Measurements from ENCODE around the gene BICC1. TPM values are rescaled to one million over a fixed set of nuclear protein-coding genes. Genes with fewer than 3 reads are reported as not detected.
A peak's percentile ranks its signal among the peaks of the same experiment; 100 is the strongest.

Gene BICC1, protein sequence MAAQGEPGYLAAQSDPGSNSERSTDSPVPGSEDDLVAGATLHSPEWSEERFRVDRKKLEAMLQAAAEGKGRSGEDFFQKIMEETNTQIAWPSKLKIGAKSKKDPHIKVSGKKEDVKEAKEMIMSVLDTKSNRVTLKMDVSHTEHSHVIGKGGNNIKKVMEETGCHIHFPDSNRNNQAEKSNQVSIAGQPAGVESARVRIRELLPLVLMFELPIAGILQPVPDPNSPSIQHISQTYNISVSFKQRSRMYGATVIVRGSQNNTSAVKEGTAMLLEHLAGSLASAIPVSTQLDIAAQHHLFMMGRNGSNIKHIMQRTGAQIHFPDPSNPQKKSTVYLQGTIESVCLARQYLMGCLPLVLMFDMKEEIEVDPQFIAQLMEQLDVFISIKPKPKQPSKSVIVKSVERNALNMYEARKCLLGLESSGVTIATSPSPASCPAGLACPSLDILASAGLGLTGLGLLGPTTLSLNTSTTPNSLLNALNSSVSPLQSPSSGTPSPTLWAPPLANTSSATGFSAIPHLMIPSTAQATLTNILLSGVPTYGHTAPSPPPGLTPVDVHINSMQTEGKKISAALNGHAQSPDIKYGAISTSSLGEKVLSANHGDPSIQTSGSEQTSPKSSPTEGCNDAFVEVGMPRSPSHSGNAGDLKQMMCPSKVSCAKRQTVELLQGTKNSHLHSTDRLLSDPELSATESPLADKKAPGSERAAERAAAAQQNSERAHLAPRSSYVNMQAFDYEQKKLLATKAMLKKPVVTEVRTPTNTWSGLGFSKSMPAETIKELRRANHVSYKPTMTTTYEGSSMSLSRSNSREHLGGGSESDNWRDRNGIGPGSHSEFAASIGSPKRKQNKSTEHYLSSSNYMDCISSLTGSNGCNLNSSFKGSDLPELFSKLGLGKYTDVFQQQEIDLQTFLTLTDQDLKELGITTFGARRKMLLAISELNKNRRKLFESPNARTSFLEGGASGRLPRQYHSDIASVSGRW
- not detected for total RNA-seq

- Mint-ChIP-seq H3K27ac (no peak within 1 kb of the TSS), H3K9me3 (no peaks in the 10 kb centered on the region), H3K4me3 (peak within 1 kb of the TSS; percentile 62), H3K36me3 (ENCODE audit: low read depth) (no peaks in the 10 kb centered on the region), H3K4me1 (peaks cover 7% of the 10 kb centered on the region), H3K27me3 (peaks cover 33% of the 10 kb centered on the region)
- DNase-seq, result no peak
- ChIA-PET POLR2A (no interaction called here), CTCF (interaction anchor here (0.6 kb wide), 1 partner anchor 70 kb away, joined by 3 read pairs; no protein-coding TSS in a partner anchor)
Measured at GRCh38 chr10:58512491-58513187, at the start of gene BICC1. Gene BICC1, plus strand, starts transcription at chr10:58512872. Its CDS starts 272 bp downstream, at chr10:58513144.

- POLR2A ChIA-PET, result no interaction called here
- CTCF ChIA-PET, result interaction anchor here (1.2 kb wide), 1 partner anchor 14 kb away, joined by 4 read pairs; no protein-coding TSS in a partner anchor
- peaks cover 13% of the 10 kb centered on the region for H3K27me3 Mint-ChIP-seq
- DNase-seq, result no peak
- no peaks in the 10 kb centered on the region for H3K36me3 Mint-ChIP-seq (ENCODE audit: low read depth)
- no peak overlapping the region for H3K27ac Mint-ChIP-seq
- no peaks in the 10 kb centered on the region for H3K4me1 Mint-ChIP-seq
- H3K9me3 Mint-ChIP-seq, result peaks cover 3% of the 10 kb centered on the region
- no peak overlapping the region for H3K4me3 Mint-ChIP-seq
Measured at GRCh38 chr10:58464956-58465355, 47.7 kb upstream of the BICC1 start.

- Mint-ChIP-seq H3K9me3 (peaks cover 3% of the 10 kb centered on the region), H3K4me3 (no peak overlapping the region), H3K27me3 (peaks cover 15% of the 10 kb centered on the region), H3K4me1 (no peaks in the 10 kb centered on the region), H3K36me3 (ENCODE audit: low read depth) (no peaks in the 10 kb centered on the region), H3K27ac (no peak overlapping the region)
- ChIA-PET POLR2A (no interaction called here), CTCF (interaction anchor here (1.2 kb wide), 1 partner anchor 14 kb away, joined by 4 read pairs; no protein-coding TSS in a partner anchor)
- no peak for DNase-seq
Measured at GRCh38 chr10:58465629-58466028, 47.0 kb upstream of the BICC1 start.

DNA sequence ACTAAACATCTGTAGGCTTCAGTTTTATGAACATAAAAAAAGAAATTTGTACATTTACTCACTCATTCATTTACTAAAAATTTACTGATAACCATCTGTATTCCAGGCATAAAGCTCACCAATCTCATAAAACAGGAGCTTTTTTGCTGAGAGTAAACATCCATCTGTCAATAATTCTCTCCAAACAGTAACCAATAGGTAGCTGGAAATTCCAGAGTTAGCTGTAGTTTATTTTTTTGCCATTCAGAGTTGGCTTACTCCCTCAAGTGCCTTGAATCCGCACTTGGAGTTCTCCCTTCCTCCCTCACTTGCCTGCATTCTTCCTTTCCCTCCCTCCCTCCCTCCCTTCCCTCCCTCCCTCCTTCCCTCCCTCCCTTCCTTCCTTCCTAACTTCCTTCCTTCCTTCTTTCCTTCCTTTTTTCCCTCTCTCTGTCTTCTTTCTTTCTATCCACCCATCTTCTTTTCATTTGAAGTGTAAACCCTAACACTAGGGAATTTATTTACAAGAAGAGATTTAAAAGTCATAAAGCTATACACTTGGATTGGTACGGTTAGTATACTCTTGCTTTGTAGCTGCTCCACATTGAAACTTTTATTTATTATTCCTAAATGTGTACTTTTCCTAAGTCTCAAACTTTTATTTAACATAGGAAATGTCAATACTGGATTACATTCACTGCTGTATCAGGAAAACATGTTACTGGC, 44.6 kb upstream of the BICC1 start:
- no peak overlapping the region for H3K27ac Mint-ChIP-seq
- H3K27me3 Mint-ChIP-seq, result peaks cover 32% of the 10 kb centered on the region
- DNase-seq, result no peak
- H3K9me3 Mint-ChIP-seq, result peaks cover under 1% of the 10 kb centered on the region
- H3K36me3 Mint-ChIP-seq (ENCODE audit: low read depth), result no peaks in the 10 kb centered on the region
- H3K4me3 Mint-ChIP-seq, result no peak overlapping the region
- CTCF ChIA-PET, result interaction anchor here (0.7 kb wide), 1 partner anchor 10 kb away, joined by 3 read pairs; no protein-coding TSS in a partner anchor
- POLR2A ChIA-PET, result no interaction called here
- H3K4me1 Mint-ChIP-seq, result no peaks in the 10 kb centered on the region

DNA sequence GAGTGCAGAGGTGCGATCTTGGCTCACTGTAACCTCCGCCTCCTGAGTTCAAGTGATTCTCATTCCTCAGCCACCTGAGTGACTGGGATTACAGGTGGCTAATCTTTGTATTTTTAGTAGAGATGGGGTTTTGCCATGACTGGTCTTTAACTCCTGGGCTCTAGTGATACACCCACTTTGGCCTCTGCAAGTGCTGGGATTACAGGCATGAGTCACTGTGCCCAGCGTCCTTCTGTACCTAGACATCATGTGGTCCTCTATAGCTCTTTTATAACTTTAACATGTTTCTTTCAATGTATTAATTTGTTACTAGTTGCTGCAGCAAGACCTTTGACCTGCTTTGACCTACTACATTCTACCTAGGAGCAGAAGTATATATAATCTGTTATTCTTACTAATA, 38.7 kb upstream of the BICC1 start:
- Mint-ChIP-seq H3K27me3 (peaks cover 24% of the 10 kb centered on the region), H3K36me3 (ENCODE audit: low read depth) (no peaks in the 10 kb centered on the region), H3K9me3 (no peaks in the 10 kb centered on the region), H3K4me1 (peaks cover 2% of the 10 kb centered on the region), H3K27ac (no peak overlapping the region), H3K4me3 (no peak overlapping the region)
- DNase-seq, result no peak
- ChIA-PET POLR2A (no interaction called here), CTCF (no interaction called here)

- DNase-seq, result no peak
- Mint-ChIP-seq H3K27ac (no peak overlapping the region), H3K9me3 (no peaks in the 10 kb centered on the region), H3K4me1 (peaks cover 2% of the 10 kb centered on the region), H3K27me3 (peaks cover 19% of the 10 kb centered on the region), H3K4me3 (no peak overlapping the region), H3K36me3 (ENCODE audit: low read depth) (no peaks in the 10 kb centered on the region)
- ChIA-PET CTCF (no interaction called here), POLR2A (no interaction called here)
Measured at GRCh38 chr10:58475322-58476277, 37.1 kb upstream of the BICC1 start.

- peaks cover 12% of the 10 kb centered on the region for H3K27me3 Mint-ChIP-seq
- POLR2A ChIA-PET, result no interaction called here
- H3K4me3 Mint-ChIP-seq, result no peak overlapping the region
- no peaks in the 10 kb centered on the region for H3K9me3 Mint-ChIP-seq
- DNase-seq, result no peak
- H3K36me3 Mint-ChIP-seq (ENCODE audit: low read depth), result no peaks in the 10 kb centered on the region
- CTCF ChIA-PET, result no interaction called here
- H3K27ac Mint-ChIP-seq, result no peak overlapping the region
- peaks cover 2% of the 10 kb centered on the region for H3K4me1 Mint-ChIP-seq
Measured at GRCh38 chr10:58477122-58477521, 35.5 kb upstream of the BICC1 start.

GRCh38 chr10:58477902-58478301, 34.8 kb upstream of the BICC1 start:
- DNase-seq, result no peak
- no peak overlapping the region for H3K4me3 Mint-ChIP-seq
- peaks cover 5% of the 10 kb centered on the region for H3K27me3 Mint-ChIP-seq
- ChIA-PET CTCF (no interaction called here), POLR2A (no interaction called here)
- H3K36me3 Mint-ChIP-seq (ENCODE audit: low read depth), result no peaks in the 10 kb centered on the region
- no peaks in the 10 kb centered on the region for H3K9me3 Mint-ChIP-seq
- no peak overlapping the region for H3K27ac Mint-ChIP-seq
- peaks cover 2% of the 10 kb centered on the region for H3K4me1 Mint-ChIP-seq

DNA sequence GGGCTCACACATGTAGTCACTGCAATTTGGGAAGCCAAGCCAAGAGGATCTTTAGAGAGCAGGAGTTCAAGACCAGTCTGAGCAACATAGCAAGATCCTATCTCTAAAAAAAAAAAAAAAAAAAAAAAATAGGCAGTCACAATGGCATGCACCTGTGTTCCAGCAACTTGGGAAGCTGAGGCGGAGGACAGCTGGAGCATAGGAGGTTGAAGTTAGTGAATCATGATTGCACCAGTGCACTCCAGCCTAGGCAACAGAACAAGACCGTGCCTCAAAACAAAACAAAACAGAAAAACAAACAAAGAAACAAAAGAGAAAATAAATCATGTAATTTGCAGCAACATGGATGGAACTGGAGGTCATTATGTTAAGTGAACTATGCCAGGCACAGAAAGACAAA, 33.6 kb upstream of the BICC1 start:
- H3K4me1 Mint-ChIP-seq, result peaks cover 2% of the 10 kb centered on the region
- H3K27ac Mint-ChIP-seq, result no peak overlapping the region
- H3K9me3 Mint-ChIP-seq, result no peaks in the 10 kb centered on the region
- no peaks in the 10 kb centered on the region for H3K36me3 Mint-ChIP-seq (ENCODE audit: low read depth)
- H3K4me3 Mint-ChIP-seq, result no peak overlapping the region
- DNase-seq, result no peak
- POLR2A ChIA-PET, result no interaction called here
- peaks cover 4% of the 10 kb centered on the region for H3K27me3 Mint-ChIP-seq
- CTCF ChIA-PET, result no interaction called here

- DNase-seq, result no peak
- peaks cover 2% of the 10 kb centered on the region for H3K4me1 Mint-ChIP-seq
- no peak overlapping the region for H3K27ac Mint-ChIP-seq
- H3K36me3 Mint-ChIP-seq (ENCODE audit: low read depth), result no peaks in the 10 kb centered on the region
- no peak overlapping the region for H3K4me3 Mint-ChIP-seq
- peaks cover 4% of the 10 kb centered on the region for H3K27me3 Mint-ChIP-seq
- no peaks in the 10 kb centered on the region for H3K9me3 Mint-ChIP-seq
- POLR2A ChIA-PET, result interaction anchor here (0.6 kb wide), 1 partner anchor 1062 kb away, joined by 4 read pairs; no protein-coding TSS in a partner anchor
- CTCF ChIA-PET, result interaction anchor here (0.6 kb wide), 1 partner anchor 25 kb away, joined by 3 read pairs; no protein-coding TSS in a partner anchor
Measured at GRCh38 chr10:58480321-58480720, 32.4 kb upstream of the BICC1 start.

GRCh38 chr10:58481569-58482109, 31.0 kb upstream of the BICC1 start:
- H3K27ac Mint-ChIP-seq, result no peak overlapping the region
- H3K36me3 Mint-ChIP-seq (ENCODE audit: low read depth), result no peaks in the 10 kb centered on the region
- H3K9me3 Mint-ChIP-seq, result no peaks in the 10 kb centered on the region
- CTCF ChIA-PET, result no interaction called here
- H3K4me3 Mint-ChIP-seq, result no peak overlapping the region
- H3K4me1 Mint-ChIP-seq, result peaks cover 2% of the 10 kb centered on the region
- peaks cover 4% of the 10 kb centered on the region for H3K27me3 Mint-ChIP-seq
- POLR2A ChIA-PET, result no interaction called here
- DNase-seq, result no peak
